ENCODE results near the gene C1orf21.

Gene C1orf21

DNA sequence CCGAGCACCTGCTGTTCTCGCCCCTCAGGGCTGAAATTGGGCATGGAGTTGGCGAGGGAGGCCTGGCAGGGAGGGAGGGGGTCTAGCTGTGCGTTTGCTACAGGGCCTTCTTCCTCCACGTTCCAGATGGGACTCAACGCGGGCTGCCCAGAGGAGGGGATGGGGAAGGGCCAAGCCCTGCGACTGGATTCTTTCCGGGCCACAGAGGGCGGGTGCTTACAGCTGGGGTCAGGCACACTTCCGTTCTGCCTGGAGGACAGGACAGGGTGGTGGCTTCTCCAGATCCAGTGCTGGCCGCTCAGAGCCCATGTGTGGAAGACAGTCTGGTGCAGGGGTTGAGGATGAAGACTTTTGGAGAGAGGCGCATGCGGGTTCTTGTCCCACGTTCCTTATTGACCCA is 277.8 kb downstream of the C1orf21 start:
- H3K4me1 Mint-ChIP-seq: peaks cover 4 to 6% of the 10 kb centered on the region in 2 donors
- H3K27ac Mint-ChIP-seq: no peak overlapping the region
- no peaks in the 10 kb centered on the region for H3K36me3 Mint-ChIP-seq
- no peak for ATAC-seq (replicated peaks)
- peaks cover 19 to 22% of the 10 kb centered on the region in 2 donors for H3K27me3 Mint-ChIP-seq
- no peaks in the 10 kb centered on the region for H3K9me3 Mint-ChIP-seq
- DNase-seq: no peak
- no peak overlapping the region for H3K4me3 Mint-ChIP-seq

DNA sequence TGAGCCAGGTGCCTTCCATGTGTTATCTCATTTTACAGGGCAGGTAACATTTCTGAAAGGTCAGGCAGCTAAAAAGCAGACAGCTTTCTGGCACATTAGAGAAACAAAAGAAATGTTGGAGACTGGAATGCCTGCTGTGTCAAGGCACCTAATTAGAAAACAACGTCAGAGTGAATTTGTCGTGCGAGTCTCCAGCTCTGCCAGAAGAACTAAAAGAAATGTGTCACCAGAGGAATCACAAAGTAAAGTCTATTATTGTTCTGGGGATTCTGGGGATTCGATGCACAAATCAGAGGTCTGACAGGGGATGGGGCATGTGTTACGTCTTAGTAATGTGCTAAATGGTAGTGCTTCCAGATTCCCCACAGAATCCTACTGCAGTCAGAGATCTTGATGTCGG is 278.5 kb downstream of the C1orf21 start:
- H3K27me3 Mint-ChIP-seq: peaks cover 19 to 22% of the 10 kb centered on the region in 2 donors
- no peaks in the 10 kb centered on the region for H3K36me3 Mint-ChIP-seq
- DNase-seq: no peak
- ATAC-seq (replicated peaks): no peak
- no peak overlapping the region for H3K27ac Mint-ChIP-seq
- no peak overlapping the region for H3K4me3 Mint-ChIP-seq
- no peaks in the 10 kb centered on the region for H3K9me3 Mint-ChIP-seq
- H3K4me1 Mint-ChIP-seq: peaks cover 4 to 6% of the 10 kb centered on the region in 2 donors

DNA sequence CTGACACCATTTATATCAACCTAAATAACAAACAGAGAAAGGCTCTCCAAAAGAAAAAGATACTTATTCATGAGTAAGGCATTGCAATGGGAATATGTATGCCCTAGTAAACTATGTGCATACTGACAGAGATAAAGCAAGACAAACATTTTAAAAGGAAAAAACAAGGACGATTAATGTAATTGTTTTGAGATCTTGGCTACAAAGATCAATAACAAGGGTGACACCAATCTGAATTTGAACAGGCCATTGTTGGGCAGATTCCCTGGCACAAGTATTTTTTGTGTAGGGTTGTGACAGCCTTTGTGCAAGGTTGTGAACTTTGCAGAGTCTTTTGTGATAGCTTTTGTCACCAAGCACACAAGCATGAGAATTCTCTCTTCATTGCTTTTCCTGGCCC is 282.6 kb downstream of the C1orf21 start:
- Mint-ChIP-seq H3K27ac (no peak overlapping the region), H3K4me3 (no peak overlapping the region), H3K9me3 (no peaks in the 10 kb centered on the region), H3K27me3 (peaks cover 19 to 21% of the 10 kb centered on the region in 2 donors), H3K36me3 (no peaks in the 10 kb centered on the region), H3K4me1 (no peaks in the 10 kb centered on the region)
- DNase-seq (no peak), ATAC-seq (replicated peaks) (no peak)

DNA sequence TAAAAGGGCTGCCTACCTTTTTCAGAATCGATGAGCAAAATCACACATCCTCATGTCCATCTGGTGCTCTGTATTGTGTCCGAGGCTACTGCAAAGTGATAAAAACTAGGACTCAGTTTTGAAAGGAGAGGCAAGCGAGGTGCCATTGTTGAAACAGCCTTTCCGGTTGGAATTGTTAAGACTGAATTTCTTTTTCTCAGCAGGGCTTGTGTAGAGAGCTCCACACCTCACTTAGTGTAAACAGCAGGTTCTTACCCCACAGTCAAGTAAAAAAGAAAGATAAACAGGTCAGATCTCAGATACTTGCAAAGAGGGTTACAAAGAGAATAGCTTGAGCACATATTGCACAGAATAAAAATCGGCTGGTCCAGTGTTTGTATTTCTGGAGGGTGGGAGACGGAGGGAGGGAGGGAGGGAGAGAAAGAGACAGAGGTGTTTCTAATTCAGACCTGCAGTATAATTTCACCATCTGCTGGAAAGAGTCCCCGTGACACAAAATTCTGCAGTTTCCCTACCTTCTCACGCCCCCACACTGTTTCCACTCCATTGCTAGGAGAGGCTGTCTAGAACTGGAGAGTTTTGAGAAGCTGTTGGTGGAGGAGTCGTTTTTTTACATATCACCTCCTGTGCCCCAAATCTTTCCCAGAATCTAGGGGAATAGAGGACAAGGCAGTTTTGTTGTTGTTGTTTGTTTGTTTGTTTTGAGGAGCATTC is 285.3 kb downstream of the C1orf21 start:
- Mint-ChIP-seq H3K4me1 (no peaks in the 10 kb centered on the region), H3K4me3 (no peak overlapping the region), H3K27ac (no peak overlapping the region), H3K36me3 (no peaks in the 10 kb centered on the region), H3K27me3 (peaks cover 9 to 15% of the 10 kb centered on the region in 2 donors), H3K9me3 (peaks cover 0 to 1% of the 10 kb centered on the region in 2 donors)
- no peak for ATAC-seq (replicated peaks)
- DNase-seq: no peak

DNA sequence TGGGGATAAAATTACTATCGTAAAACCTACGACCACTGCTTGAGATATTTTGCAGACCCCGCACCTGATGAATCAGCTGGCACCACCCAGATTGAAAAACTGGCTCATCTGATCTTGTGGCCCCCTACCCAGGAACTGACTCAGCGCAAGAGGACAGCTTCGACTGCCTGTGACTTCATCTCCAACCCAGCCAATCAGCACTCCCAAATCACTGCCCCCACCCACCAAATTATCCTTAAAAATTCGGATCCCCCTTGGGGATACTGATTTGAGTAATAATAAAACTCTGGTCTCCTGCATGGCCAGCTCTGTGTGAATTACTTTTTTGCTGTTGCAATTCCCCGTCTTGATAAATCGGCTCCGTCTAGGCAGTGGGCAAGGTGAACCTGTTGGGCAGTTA is 286.5 kb downstream of the C1orf21 start:
- Mint-ChIP-seq H3K9me3 (peaks cover 0 to 1% of the 10 kb centered on the region in 2 donors), H3K27ac (no peak overlapping the region), H3K4me1 (no peaks in the 10 kb centered on the region), H3K4me3 (no peak overlapping the region), H3K36me3 (no peaks in the 10 kb centered on the region), H3K27me3 (peaks cover 9 to 15% of the 10 kb centered on the region in 2 donors)
- ATAC-seq (replicated peaks) (no peak), DNase-seq (no peak)

DNA sequence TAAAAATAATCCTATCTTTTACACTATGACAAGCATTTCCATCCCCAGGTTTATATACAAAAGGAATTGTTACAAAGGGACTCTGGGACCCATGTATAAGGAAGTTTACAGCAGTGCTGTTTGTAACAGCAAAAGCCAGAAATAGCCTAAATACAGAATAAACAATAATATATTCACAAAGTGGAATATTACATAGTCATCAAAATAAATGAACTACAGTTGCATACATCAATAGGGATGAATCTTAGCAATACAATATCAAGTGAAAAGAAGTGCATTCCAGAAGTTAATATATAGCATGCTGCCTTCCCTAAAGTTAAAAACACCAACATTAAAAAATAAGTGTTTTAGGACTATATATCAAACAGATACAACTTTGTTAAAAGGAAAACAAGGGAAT is 290.5 kb downstream of the C1orf21 start:
- Mint-ChIP-seq H3K4me1 (peaks cover 0 to 6% of the 10 kb centered on the region in 2 donors), H3K27me3 (peaks cover 9 to 15% of the 10 kb centered on the region in 2 donors), H3K4me3 (no peak overlapping the region), H3K27ac (no peak overlapping the region), H3K9me3 (peaks cover 11 to 12% of the 10 kb centered on the region in 2 donors), H3K36me3 (no peaks in the 10 kb centered on the region)
- DNase-seq (no peak), ATAC-seq (replicated peaks) (no peak)
